CD4-positive, alpha-beta T cell treated with Interleukin-2 at 100 ng/mL for 4 hours (primary cell): Measurements from ENCODE around the gene NTN1.

ENCODE experiments used
- DNase-seq: peaks from one replicate; pipeline ENCODE4 v3.0.0-alpha.2; 2020; ENCODE audit warnings: low spot score

NTN1 gene

GRCh38 chr17:9218064-9218635 is 196.8 kb downstream of the NTN1 start:
- DNase-seq, result no peak

- DNase-seq, result no peak
Observed at GRCh38 chr17:9218911-9219310, 197.6 kb downstream of the NTN1 start.

GRCh38 chr17:9219631-9220397 is 198.5 kb downstream of the NTN1 start:
- no peak for DNase-seq

GRCh38 chr17:9220398-9221146 is 199.3 kb downstream of the NTN1 start:
- no peak for DNase-seq

GRCh38 chr17:9221147-9221921 is 200.0 kb downstream of the NTN1 start:
- DNase-seq, result no peak

- DNase-seq, result no peak
Observed at GRCh38 chr17:9221922-9222180, 200.5 kb downstream of the NTN1 start.

- DNase-seq, result no peak
Observed at GRCh38 chr17:9223531-9223930, 202.2 kb downstream of the NTN1 start.

- DNase-seq, result no peak
Observed at GRCh38 chr17:9224485-9224884, 203.2 kb downstream of the NTN1 start.

GRCh38 chr17:9225305-9226101 is 204.2 kb downstream of the NTN1 start:
- DNase-seq, result no peak

GRCh38 chr17:9226130-9226793 is 205.0 kb downstream of the NTN1 start:
- no peak for DNase-seq

GRCh38 chr17:9226794-9227135 is 205.5 kb downstream of the NTN1 start:
- DNase-seq, result peak; percentile 17

GRCh38 chr17:9227819-9228407 is 206.6 kb downstream of the NTN1 start:
- no peak for DNase-seq

- DNase-seq, result peak; percentile 18
Observed at GRCh38 chr17:9228408-9229159, 207.3 kb downstream of the NTN1 start.

- DNase-seq, result no peak
Observed at GRCh38 chr17:9229160-9229825, 208.0 kb downstream of the NTN1 start.

GRCh38 chr17:9229826-9230201 is 208.5 kb downstream of the NTN1 start:
- DNase-seq, result no peak

- no peak for DNase-seq
Observed at GRCh38 chr17:9230346-9230745, 209.0 kb downstream of the NTN1 start.

- DNase-seq, result no peak
Observed at GRCh38 chr17:9230861-9231260, 209.6 kb downstream of the NTN1 start.

- no peak for DNase-seq
Observed at GRCh38 chr17:9231449-9232154, 210.3 kb downstream of the NTN1 start.

GRCh38 chr17:9232155-9232475 is 210.8 kb downstream of the NTN1 start:
- DNase-seq, result no peak
